Anterior cingulate cortex (tissue), 58 donors: ENCODE results near the gene MINDY3.
A peak's percentile ranks its signal among the peaks of the same experiment; 100 is the strongest.

Experiments used
- DNase-seq, 58 donors: peaks; one replicate each; lab custom pipeline; 2025; lab: John Stamatoyannopoulos, UW

Gene MINDY3

GRCh38 chr10:15742102-15742501, 118.2 kb downstream of the MINDY3 start:
- DNase-seq = no peak

GRCh38 chr10:15741581-15741980, 118.7 kb downstream of the MINDY3 start:
- DNase-seq = no peak

- no peak for DNase-seq
Observed at GRCh38 chr10:15740261-15740660, 120.0 kb downstream of the MINDY3 start.

GRCh38 chr10:15739254-15739970, 120.9 kb downstream of the MINDY3 start:
- DNase-seq = no peak

- DNase-seq = peak in 1 of 58 donors; percentile 9
Observed at GRCh38 chr10:15738270-15738925, 121.9 kb downstream of the MINDY3 start.

- no peak for DNase-seq
Observed at GRCh38 chr10:15737656-15738055, 122.7 kb downstream of the MINDY3 start.

- peak in 3 of 58 donors; percentile 8 to 21 (median 18) for DNase-seq
Observed at GRCh38 chr10:15735763-15736162, 124.5 kb downstream of the MINDY3 start.

GRCh38 chr10:15730341-15730740, 130.0 kb downstream of the MINDY3 start:
- DNase-seq = no peak

- no peak for DNase-seq
Observed at GRCh38 chr10:15729890-15730289, 130.4 kb downstream of the MINDY3 start.
